ENCODE measurements around the gene WNT11.

Gene WNT11

DNA sequence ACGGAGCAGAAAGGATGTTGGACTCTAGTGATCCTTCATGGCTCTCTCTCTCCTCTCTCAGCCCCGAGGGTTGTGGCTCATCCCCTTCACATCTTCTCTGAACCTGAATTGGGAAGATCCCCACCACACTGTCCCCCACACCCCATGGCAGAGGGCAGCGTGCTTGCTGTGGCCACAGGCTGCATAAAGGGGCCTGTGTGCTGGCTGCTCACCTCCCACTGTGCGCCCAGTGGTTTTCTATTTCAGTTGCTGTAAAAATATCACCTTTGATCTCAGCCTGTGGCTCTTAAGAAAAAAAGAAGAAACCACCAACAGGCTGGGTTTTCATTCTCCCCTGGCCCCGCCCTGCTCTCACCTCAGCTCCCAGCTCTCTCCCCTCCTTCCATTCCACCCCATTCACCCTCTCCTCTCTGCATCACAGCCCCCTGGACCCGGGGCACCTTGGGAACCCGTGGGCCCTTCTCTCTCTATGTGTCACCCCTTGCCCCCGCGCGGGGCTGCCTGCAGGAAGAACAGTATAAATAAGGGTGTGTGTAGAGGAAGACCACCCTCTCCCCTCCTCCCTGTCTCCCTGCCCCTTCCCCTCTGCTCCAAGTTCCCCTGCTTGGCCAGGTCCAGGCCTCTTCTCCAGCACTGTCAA lies 25.8 kb upstream of the WNT11 start:
- TF ChIP-seq, protein P1, sequence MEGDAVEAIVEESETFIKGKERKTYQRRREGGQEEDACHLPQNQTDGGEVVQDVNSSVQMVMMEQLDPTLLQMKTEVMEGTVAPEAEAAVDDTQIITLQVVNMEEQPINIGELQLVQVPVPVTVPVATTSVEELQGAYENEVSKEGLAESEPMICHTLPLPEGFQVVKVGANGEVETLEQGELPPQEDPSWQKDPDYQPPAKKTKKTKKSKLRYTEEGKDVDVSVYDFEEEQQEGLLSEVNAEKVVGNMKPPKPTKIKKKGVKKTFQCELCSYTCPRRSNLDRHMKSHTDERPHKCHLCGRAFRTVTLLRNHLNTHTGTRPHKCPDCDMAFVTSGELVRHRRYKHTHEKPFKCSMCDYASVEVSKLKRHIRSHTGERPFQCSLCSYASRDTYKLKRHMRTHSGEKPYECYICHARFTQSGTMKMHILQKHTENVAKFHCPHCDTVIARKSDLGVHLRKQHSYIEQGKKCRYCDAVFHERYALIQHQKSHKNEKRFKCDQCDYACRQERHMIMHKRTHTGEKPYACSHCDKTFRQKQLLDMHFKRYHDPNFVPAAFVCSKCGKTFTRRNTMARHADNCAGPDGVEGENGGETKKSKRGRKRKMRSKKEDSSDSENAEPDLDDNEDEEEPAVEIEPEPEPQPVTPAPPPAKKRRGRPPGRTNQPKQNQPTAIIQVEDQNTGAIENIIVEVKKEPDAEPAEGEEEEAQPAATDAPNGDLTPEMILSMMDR (conservative IDR thresholded peaks at IDR 0.05) = no peak
- H3K27ac ChIP-seq = no peak overlapping the region

DNA sequence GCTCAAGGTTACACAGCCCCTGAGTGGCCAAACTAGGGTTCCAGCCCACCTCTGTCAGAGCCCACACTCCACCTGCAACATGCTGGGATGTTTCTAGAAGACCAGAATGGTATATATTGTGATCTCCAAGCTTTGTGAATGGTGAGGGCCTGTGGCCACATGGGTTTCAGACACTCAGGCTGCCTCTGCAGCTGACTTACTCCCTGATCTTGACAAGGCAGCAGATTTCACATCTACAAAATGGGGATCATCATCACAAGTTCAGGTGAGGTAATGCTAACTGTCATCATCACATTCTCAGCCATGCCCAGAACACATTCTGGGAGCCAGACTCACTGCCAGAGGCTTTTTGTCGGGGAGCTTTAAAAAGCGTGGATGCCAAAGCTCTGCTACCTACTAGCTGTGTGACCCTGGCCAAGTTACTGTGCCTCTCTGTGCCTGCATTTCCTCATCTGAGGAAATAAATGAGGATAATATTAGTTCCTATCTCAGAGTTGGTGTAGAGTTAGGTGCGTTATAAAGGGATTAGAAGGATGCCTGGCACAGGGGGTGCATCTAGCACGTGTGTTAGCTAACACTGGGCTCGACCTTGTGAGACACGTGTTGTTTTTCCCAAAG lies 24.9 kb upstream of the WNT11 start:
- H3K27ac ChIP-seq = no peak overlapping the region
- TF ChIP-seq, protein P1 (conservative IDR thresholded peaks at IDR 0.05) = no peak

- TF ChIP-seq, protein P1 (conservative IDR thresholded peaks at IDR 0.05) = no peak
- H3K27ac ChIP-seq = no peak overlapping the region
Observed at GRCh38 chr11:76230392-76230791, 24.1 kb upstream of the WNT11 start.

DNA sequence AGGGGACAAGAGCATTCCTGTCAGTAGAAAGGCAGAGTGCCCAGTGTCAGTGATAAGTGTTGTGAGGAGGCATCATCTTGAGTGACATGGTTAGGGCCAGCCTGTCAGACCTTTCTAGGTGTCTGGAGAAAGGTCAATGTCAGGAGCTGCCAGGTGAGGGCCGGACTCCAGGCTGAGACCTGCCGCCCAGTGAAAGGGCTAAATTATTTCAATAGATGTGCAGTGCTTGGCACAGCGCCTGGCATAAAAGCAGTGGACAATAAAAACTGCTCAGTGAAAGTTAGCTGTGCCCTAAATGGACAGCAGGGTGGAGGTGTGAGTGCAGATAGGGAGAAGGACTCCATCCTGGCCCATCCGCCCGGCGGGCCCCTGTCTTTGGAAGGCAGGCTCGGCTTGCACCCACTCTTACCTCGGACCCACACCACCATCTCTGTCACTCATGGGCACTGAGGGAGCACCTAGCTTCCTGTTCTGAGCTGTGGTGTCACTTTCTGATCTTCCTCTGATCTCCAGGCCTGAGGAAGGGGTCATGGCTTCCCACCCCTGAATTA lies 23.5 kb upstream of the WNT11 start:
- H3K27ac ChIP-seq = no peak overlapping the region
- TF ChIP-seq, protein P1 (conservative IDR thresholded peaks at IDR 0.05) = no peak; the same call in 1 of the 2 replicates

DNA sequence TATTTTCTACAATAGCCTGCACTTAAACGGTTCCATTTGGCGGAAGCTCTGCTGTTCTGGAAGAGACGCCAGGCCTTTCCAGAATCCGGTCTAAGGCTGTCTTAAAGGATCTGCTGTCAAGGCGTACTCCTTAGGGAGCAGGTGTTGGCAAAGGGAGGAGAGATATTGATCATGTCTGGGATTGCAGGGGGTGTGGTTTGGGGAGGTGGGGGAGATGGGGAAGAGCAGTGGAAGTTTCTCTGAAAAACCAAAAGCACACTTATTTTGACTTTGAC lies 22.5 kb upstream of the WNT11 start:
- H3K27ac ChIP-seq = no peak overlapping the region
- TF ChIP-seq, protein P1 (conservative IDR thresholded peaks at IDR 0.05) = no peak

- no peak overlapping the region for H3K27ac ChIP-seq
- TF ChIP-seq, protein P1 (conservative IDR thresholded peaks at IDR 0.05) = no peak
Observed at GRCh38 chr11:76228071-76228874, 22.0 kb upstream of the WNT11 start.

GRCh38 chr11:76226626-76227025 lies 20.3 kb upstream of the WNT11 start:
- TF ChIP-seq, protein P1 (conservative IDR thresholded peaks at IDR 0.05) = no peak
- no peak overlapping the region for H3K27ac ChIP-seq

Data from VCaP (cell line).